ENCODE results near the gene WHRN. TPM values are rescaled to one million over a fixed set of nuclear protein-coding genes. Genes with fewer than 3 reads are reported as not detected.

Gene WHRN
- total and polyA plus RNA-seq, 2 of the 13 experiments (the other 11 are each of a cell fraction or from before 2014, with no cell fraction given), result 2.3 to 5.3 TPM

- Histone ChIP-seq H2AFZ (ENCODE audit: low read length) (no peak overlapping the region), H3K4me1 (ENCODE audit: insufficient read depth, low read length) (no peaks in the 10 kb centered on the region), H3K27me3 (ENCODE audit: control insufficient read depth in 1 of 2, insufficient read depth in 2 of 2, low read length in 2 of 2) (no peaks in the 10 kb centered on the region), H3K4me3 (replicated peaks in 1 of 3; ENCODE audit: insufficient read depth in 1 of 3, low read depth in 2 of 3, low read length in 3 of 3) (no peak overlapping the region), H3K36me3 (replicated peaks in 1 of 2; ENCODE audit: control insufficient read depth in 1 of 2, insufficient read depth in 2 of 2, low read length in 2 of 2) (no peaks in the 10 kb centered on the region), H4K20me1 (ENCODE audit: insufficient read depth, low read length) (no peaks in the 10 kb centered on the region), H3K79me2 (ENCODE audit: insufficient read depth, low read length) (no peaks in the 10 kb centered on the region), H3K9me3 (ENCODE audit: low read length) (no peaks in the 10 kb centered on the region), H3K27ac (ENCODE audit: extremely low read length, insufficient read depth, low read length) (no peak overlapping the region), H3K9ac (ENCODE audit: insufficient read depth, low read depth, low read length) (no peak overlapping the region), H3K4me2 (ENCODE audit: low read depth, low read length) (no peak overlapping the region)
- WGBS (ENCODE audit: low lambda C conversion rate), result 95% methylated on average over 4 of the region's 8 CpGs
- intact Hi-C loops (cut with micrococcal nuclease; ENCODE audit: unreplicated experiment), result no loop called here
- ChIA-PET CTCF (ENCODE audit: low intra/inter-chr PET ratio, low total read pairs) (no interaction called here), POLR2A (no interaction called here)
- DNase-seq (ENCODE audit: low spot score), result no peak
- BruUV-seq (replicated peaks), result no TSS peak
- FAIRE-seq, result no peak
- no peak for ATAC-seq
- in situ Hi-C loops (cut with HindIII; ENCODE audit: extremely low pct_ligation_motif_present, low pct_unique_long_range_greater_than_20kb), result loop anchor here (25.0 kb wide), 1 partner anchor 493 kb away; no protein-coding TSS in a partner anchor
- no peak for TF ChIP-seq ZNF761 (CRISPR knock-in tag; conservative IDR thresholded peaks at IDR 0.05)
- no peak for TF ChIP-seq FIP1L1 (IDR thresholded peaks at IDR 0.05; ENCODE audit: borderline replicate concordance, insufficient read depth, low read depth, low read length)
- no peak for TF ChIP-seq CREB3 (CRISPR knock-in tag; IDR thresholded peaks at IDR 0.05)
- TF ChIP-seq ZNF343 (CRISPR knock-in tag; IDR thresholded peaks at IDR 0.05), result no peak
- TF ChIP-seq THAP11 (CRISPR knock-in tag; IDR thresholded peaks at IDR 0.05), result no peak
- no peak for TF ChIP-seq ZNF841 (CRISPR knock-in tag; IDR thresholded peaks at IDR 0.05; ENCODE audit: borderline replicate concordance)
- no peak for TF ChIP-seq NR0B2 (CRISPR knock-in tag; IDR thresholded peaks at IDR 0.05)
- no peak for TF ChIP-seq DBP (CRISPR knock-in tag; IDR thresholded peaks at IDR 0.05; ENCODE audit: not compliant biosample characterization)
- TF ChIP-seq ZNF740 (CRISPR knock-in tag; IDR thresholded peaks at IDR 0.05), result no peak
- TF ChIP-seq BCL6 (CRISPR knock-in tag; IDR thresholded peaks at IDR 0.05), result no peak
- TF ChIP-seq RFX1 (IDR thresholded peaks at IDR 0.05), result no peak
- TF ChIP-seq, protein P1, sequence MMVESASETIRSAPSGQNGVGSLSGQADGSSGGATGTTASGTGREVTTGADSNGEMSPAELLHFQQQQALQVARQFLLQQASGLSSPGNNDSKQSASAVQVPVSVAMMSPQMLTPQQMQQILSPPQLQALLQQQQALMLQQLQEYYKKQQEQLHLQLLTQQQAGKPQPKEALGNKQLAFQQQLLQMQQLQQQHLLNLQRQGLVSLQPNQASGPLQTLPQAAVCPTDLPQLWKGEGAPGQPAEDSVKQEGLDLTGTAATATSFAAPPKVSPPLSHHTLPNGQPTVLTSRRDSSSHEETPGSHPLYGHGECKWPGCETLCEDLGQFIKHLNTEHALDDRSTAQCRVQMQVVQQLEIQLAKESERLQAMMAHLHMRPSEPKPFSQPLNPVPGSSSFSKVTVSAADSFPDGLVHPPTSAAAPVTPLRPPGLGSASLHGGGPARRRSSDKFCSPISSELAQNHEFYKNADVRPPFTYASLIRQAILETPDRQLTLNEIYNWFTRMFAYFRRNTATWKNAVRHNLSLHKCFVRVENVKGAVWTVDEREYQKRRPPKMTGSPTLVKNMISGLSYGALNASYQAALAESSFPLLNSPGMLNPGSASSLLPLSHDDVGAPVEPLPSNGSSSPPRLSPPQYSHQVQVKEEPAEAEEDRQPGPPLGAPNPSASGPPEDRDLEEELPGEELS (CRISPR knock-in tag; IDR thresholded peaks at IDR 0.05), result no peak
- TF ChIP-seq ZNF563 (CRISPR knock-in tag; IDR thresholded peaks at IDR 0.05), result no peak
- TF ChIP-seq ZMAT3 (CRISPR knock-in tag; conservative IDR thresholded peaks at IDR 0.05), result no peak
- TF ChIP-seq, protein P2, sequence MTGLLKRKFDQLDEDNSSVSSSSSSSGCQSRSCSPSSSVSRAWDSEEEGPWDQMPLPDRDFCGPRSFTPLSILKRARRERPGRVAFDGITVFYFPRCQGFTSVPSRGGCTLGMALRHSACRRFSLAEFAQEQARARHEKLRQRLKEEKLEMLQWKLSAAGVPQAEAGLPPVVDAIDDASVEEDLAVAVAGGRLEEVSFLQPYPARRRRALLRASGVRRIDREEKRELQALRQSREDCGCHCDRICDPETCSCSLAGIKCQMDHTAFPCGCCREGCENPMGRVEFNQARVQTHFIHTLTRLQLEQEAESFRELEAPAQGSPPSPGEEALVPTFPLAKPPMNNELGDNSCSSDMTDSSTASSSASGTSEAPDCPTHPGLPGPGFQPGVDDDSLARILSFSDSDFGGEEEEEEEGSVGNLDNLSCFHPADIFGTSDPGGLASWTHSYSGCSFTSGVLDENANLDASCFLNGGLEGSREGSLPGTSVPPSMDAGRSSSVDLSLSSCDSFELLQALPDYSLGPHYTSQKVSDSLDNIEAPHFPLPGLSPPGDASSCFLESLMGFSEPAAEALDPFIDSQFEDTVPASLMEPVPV (CRISPR knock-in tag; IDR thresholded peaks at IDR 0.05), result no peak
- TF ChIP-seq, protein P3, sequence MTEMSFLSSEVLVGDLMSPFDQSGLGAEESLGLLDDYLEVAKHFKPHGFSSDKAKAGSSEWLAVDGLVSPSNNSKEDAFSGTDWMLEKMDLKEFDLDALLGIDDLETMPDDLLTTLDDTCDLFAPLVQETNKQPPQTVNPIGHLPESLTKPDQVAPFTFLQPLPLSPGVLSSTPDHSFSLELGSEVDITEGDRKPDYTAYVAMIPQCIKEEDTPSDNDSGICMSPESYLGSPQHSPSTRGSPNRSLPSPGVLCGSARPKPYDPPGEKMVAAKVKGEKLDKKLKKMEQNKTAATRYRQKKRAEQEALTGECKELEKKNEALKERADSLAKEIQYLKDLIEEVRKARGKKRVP (CRISPR knock-in tag; IDR thresholded peaks at IDR 0.05), result no peak
Observed at GRCh38 chr9:114419796-114420195, 85.5 kb downstream of the WHRN start.

All from HepG2 (cell line).